ENCODE measurements around the gene TOLLIP. TPM values are rescaled to one million over a fixed set of nuclear protein-coding genes. Genes with fewer than 3 reads are reported as not detected.

Gene TOLLIP
- total RNA-seq, 4 donors from 2014 or later, result 53.0 to 106 (median 63.6) TPM

DNA sequence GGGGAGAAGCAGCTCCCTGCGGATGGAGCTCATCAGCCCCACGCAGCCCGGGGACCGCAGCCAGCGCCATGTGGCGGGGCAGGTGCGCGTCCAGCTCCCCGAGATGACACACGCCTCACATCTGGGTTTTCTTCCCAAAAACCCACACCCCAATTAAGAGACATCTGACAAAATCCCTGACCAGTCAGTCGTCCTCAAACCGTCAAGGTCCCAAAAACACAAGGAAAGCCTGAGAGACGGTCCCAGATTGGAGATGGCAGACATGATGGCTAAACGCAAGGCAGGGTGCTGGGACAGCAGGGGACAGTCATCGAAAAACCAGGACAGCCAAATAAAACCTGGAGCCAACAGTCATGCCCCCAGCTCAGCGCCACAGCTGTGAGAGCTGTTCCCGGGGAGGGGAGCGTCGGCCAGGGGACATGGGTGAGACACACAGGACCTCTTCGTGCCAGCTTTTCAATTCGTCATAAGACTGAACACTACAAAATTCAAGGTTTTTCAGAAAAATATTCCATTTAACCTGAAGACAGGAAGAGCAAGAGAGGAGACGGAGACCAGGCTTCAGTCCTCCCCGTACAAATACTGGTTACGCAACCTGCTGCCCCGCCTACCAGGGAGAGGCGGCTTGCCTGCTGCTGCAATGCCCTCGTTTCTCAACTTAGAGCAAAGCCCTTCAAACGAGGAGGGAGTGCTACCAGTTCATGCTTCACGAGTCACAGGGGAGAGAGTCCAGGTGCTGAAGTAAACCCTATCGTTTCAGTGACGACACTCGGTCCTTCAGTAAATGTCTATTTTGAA lies 10.5 kb downstream of the TOLLIP start:
- TF ChIP-seq, protein P1, sequence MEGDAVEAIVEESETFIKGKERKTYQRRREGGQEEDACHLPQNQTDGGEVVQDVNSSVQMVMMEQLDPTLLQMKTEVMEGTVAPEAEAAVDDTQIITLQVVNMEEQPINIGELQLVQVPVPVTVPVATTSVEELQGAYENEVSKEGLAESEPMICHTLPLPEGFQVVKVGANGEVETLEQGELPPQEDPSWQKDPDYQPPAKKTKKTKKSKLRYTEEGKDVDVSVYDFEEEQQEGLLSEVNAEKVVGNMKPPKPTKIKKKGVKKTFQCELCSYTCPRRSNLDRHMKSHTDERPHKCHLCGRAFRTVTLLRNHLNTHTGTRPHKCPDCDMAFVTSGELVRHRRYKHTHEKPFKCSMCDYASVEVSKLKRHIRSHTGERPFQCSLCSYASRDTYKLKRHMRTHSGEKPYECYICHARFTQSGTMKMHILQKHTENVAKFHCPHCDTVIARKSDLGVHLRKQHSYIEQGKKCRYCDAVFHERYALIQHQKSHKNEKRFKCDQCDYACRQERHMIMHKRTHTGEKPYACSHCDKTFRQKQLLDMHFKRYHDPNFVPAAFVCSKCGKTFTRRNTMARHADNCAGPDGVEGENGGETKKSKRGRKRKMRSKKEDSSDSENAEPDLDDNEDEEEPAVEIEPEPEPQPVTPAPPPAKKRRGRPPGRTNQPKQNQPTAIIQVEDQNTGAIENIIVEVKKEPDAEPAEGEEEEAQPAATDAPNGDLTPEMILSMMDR (IDR thresholded peaks at IDR 0.05), result peak in 1 of 6 experiments; percentile 5
- TF ChIP-seq POLR2A (IDR thresholded peaks at IDR 0.05), result no peak
- Histone ChIP-seq H3K9me3 (no peaks in the 10 kb centered on the region), H3K36me3 (peaks cover 9 to 60% (median 11%) of the 10 kb centered on the region in 3 donors), H3K4me3 (no peak overlapping the region), H3K27ac (peak overlapping the region; percentile 66 to 84 (median 76)), H3K27me3 (no peaks in the 10 kb centered on the region), H3K4me1 (peaks cover 25 to 70% (median 42%) of the 10 kb centered on the region in 3 donors)
- no peak for DNase-seq
- 56 to 64% methylated on average over 25 to 31 of the region's 32 CpGs for WGBS, 2 donors
- intact Hi-C loops (cut with DNase I), result no loop called here

DNA sequence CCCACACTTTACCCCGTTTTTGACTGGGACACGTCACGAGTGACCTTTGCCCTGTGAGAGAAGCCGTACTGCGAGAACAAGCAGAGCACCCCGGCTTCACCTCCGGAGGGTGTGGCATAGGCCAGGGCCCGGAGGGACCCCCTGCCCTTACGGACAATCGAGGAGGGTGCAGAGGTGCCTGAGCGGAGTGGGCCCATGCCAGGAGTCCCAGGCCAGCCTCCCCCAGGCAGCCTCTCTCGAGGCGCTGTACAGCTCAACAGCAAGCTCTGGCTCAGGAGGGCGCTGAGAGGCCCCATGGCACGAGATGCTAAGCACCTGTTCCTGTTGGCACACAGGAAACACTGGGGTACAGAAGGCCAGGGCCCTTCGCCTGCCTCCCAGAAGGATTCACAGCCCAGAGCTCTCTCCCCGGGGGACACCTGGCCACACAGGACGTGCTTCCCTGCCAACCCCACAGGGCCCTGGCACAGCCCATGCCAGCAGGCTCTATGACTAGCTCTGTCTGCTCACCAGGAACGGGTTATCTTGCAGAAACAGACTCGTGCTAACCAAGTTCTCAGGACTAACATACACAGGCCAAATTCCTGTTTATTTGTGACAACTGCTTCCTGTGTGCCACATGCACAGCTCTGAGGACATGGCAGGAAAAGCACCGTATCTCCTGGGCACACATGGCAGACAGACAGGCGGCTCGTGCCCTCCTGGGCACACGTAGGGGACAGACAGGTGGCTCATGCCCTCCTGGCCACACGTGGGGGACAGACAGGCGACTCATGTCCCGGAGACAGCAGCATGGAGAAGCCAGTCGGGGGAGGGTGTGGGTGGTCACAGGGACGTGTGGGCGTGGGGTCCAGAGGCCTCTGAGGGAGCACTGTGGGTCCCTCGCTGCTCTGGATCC lies 11.6 kb downstream of the TOLLIP start:
- intact Hi-C loops (cut with DNase I), result no loop called here
- H3K9me3 ChIP-seq, result no peaks in the 10 kb centered on the region
- H3K4me3 ChIP-seq, result no peak overlapping the region
- DNase-seq, result no peak
- 68 to 75% methylated on average over 9 to 11 of the region's 31 CpGs for WGBS, 2 donors
- H3K27me3 ChIP-seq, result no peaks in the 10 kb centered on the region
- TF ChIP-seq, protein P1 (IDR thresholded peaks at IDR 0.05), result no peak
- TF ChIP-seq POLR2A (IDR thresholded peaks at IDR 0.05), result no peak
- peak overlapping the region in 2 of 4 donors; percentile 81 to 84 for H3K27ac ChIP-seq
- peaks cover 16 to 65% (median 35%) of the 10 kb centered on the region in 3 donors for H3K4me1 ChIP-seq
- peaks cover 16 to 71% (median 19%) of the 10 kb centered on the region in 3 donors for H3K36me3 ChIP-seq

DNA sequence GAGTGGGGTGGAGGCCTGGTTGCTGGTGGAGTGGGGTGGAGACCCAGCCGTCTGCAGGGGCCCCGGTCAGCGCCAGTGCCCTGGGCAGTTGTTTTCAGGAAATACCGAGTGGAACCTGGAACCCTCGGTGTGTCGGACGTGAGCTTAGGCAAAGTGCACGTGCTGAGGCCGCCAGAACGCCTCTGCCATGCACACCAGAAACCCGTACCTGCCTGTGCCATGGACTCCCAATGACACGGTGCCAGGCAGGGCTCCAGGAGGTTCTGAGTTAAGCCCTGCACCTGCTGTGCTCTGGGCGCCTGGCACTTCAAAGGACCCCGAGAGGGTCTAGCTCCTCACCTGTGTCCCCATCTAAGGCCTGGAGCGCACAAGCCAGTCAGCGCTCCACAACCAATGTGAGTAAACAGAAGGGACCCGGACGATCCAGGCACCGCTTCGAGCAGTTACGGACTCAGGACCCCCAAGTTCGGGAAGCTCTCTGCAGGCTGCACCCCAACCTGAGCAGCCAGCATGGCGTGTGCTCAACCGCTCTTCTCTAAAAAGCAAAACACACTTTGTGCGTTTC lies 12.3 kb downstream of the TOLLIP start:
- intact Hi-C loops (cut with DNase I), result no loop called here
- peaks cover 9 to 65% (median 36%) of the 10 kb centered on the region in 3 donors for H3K4me1 ChIP-seq

DNA sequence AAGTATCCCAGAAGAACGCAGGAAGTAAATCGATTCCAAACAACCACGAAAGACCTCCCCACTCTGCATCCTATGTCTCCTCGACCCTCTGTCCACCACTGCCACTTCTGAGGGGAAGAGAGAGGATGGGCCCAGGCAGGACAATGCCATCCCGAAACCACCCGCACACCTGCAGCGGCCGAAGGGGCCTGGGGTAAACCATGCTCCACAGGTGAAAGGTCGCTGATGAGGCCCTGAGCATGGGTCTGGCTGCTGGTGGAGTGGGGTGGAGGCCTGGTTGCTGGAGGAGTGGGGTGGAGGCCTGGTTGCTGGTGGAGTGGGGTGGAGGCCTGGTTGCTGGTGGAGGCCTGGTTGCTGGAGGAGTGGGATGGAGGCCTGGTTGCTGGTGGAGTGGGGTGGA lies 13.1 kb downstream of the TOLLIP start:
- no peak for TF ChIP-seq POLR2A (IDR thresholded peaks at IDR 0.05)
- TF ChIP-seq, protein P1 (IDR thresholded peaks at IDR 0.05), result no peak
- Histone ChIP-seq H3K4me3 (no peak overlapping the region), H3K27ac (no peak overlapping the region), H3K36me3 (peaks cover 16 to 85% (median 25%) of the 10 kb centered on the region in 3 donors), H3K27me3 (no peaks in the 10 kb centered on the region), H3K9me3 (no peaks in the 10 kb centered on the region), H3K4me1 (peaks cover 6 to 62% (median 30%) of the 10 kb centered on the region in 3 donors)
- WGBS, 2 donors, result 82 to 93% methylated on average over 4 to 8 of the region's 9 CpGs
- no peak for DNase-seq
- intact Hi-C loops (cut with DNase I), result no loop called here

More for the DNA sequence above, 12.3 kb downstream of the TOLLIP start:
- H3K27ac ChIP-seq, result no peak overlapping the region
- 88 to 96% methylated on average over 3 to 12 of the region's 25 CpGs for WGBS, 2 donors
- H3K4me3 ChIP-seq, result no peak overlapping the region
- H3K27me3 ChIP-seq, result no peaks in the 10 kb centered on the region
- no peaks in the 10 kb centered on the region for H3K9me3 ChIP-seq
- TF ChIP-seq POLR2A (IDR thresholded peaks at IDR 0.05), result no peak
- TF ChIP-seq, protein P1 (IDR thresholded peaks at IDR 0.05), result no peak
- no peak for DNase-seq
- peaks cover 16 to 78% (median 25%) of the 10 kb centered on the region in 3 donors for H3K36me3 ChIP-seq

All from esophagus squamous epithelium (tissue), 5 donors.